GM12874 (cell line): ENCODE results near the gene TBRG4.

Experiments used
- TF ChIP-seq, protein P1 (sequence below): IDR thresholded peaks from 2 replicates; pipeline ENCODE4 v1.5.1; 2011; ENCODE audit warnings: low read depth, mild to moderate bottlenecking, control low read depth, low read length, moderate library complexity; ENCODE audit not compliant: insufficient read depth

TBRG4 gene

DNA sequence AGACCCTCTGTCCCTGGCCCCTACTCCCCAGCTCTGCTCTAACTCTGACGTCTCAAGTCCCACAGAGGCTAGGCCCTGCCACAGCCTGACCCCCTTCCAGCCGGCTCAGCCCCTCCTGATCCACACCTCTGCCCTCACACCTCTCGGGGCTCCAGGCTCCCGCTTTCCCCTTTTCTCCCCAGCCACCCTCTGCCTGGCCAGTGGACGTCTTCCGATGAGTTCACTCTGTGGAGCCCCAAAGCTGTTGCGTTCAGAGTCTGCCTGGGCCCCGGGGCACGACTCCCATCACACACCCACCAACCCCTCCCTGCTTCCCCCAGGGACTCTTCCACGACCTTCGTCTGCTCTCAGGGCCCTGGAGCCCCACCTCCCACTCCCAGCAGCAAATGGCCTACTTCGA is 18.4 kb upstream of the TBRG4 start:
- TF ChIP-seq, protein P1, sequence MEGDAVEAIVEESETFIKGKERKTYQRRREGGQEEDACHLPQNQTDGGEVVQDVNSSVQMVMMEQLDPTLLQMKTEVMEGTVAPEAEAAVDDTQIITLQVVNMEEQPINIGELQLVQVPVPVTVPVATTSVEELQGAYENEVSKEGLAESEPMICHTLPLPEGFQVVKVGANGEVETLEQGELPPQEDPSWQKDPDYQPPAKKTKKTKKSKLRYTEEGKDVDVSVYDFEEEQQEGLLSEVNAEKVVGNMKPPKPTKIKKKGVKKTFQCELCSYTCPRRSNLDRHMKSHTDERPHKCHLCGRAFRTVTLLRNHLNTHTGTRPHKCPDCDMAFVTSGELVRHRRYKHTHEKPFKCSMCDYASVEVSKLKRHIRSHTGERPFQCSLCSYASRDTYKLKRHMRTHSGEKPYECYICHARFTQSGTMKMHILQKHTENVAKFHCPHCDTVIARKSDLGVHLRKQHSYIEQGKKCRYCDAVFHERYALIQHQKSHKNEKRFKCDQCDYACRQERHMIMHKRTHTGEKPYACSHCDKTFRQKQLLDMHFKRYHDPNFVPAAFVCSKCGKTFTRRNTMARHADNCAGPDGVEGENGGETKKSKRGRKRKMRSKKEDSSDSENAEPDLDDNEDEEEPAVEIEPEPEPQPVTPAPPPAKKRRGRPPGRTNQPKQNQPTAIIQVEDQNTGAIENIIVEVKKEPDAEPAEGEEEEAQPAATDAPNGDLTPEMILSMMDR = no peak

DNA sequence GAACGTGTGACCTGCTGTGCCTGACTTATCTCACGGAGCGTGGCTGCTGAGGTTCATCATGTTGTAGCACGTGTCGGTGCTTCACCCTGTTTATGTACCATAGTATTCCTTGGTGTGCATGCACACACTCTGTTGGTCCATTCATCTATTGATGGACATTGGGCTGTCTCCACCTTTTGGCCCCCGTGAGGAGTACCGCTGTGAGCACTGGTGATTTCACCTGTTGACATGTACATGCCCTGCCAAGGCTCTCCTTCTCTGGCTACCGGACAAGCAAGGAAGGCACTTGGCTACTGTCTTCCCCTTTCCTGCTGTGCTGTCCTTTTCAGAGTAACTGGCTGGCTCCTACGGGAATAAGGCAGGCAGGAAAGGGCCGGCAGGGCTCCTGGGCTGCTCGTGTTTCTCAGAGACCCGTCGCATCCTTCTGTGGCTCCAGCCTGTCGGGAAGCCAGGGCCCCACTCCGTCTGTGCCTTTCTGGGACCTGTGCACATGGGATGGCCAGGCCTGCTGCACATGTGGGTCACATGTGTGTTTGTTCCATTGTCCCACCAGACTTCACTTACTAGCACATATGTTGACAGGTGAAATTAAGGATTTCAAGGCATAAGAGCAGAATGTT is 17.8 kb upstream of the TBRG4 start:
- TF ChIP-seq, protein P1 = no peak

DNA sequence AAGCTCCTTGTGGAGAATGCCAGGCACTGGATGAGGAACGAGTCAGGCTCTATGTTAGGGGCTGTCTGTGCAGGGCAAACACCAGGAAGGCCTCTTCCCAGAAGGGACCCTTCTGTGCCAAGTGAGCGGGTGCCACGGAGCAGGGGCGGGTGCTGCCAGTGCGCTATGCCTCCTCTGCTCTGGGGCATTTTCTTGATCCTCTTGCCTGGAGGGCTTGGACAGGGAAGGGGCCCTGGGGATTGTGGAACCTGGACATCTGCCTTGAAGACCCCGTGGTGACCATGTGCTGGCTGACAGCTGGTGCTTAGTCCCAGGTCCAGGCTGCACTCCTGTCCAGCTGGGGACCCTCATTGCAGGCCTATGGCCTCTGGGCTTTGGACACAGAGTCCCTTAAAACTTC is 15.4 kb upstream of the TBRG4 start:
- TF ChIP-seq, protein P1 = no peak

DNA sequence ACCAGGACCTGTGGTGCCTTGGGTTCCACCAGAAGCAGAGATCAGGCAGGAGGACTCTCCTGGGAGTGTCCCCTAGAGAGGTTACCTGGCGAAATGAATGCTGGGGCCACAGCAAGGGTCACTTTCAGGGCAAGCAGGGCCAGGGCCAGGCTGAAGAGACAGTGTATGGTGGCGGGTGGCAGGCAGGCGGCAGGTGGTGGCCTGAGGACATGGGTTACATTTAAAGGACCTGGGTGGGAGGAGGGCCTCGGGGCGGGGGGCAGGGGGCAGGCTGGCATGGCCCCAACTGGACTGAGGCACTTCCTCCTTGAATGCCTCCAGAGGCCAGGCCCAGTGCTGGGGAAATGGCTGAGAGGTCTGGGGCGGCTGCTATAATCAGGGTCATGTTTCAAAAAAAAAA is 14.7 kb upstream of the TBRG4 start:
- TF ChIP-seq, protein P1 = no peak

DNA sequence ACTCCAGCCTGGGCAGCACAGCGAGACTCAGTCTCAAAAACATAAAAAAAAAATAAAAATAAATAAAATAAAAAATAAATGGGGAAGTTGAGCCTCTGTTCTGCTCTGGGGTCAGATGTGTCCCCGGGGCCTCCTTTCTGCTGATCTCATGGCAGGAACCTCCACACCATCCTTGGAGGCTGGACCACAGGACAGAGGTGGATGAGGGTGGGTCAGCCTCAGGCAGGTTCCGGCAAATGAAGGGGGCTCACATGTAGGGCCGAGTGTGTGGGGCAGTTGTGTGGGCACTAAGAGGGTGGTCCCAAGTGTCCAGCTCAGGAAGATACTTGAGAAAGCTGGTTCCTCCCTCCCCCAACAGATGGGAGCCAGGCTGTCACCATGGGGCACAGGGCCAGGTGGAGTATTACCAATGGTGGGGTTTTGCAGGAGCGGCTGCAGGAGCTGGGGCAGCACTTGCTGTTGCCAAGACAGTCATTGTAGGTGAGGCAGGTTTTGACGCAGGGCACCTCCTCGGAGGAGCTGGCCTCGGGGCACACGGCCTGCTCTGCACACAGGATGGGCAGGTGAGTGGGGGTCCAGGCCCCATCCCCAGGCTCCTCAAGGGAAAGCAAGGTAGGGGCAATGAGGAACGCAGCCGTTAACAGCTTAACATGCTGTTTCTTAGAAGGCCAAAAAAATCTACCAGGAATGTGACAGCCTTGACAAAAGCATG is 13.9 kb upstream of the TBRG4 start:
- TF ChIP-seq, protein P1 = no peak

DNA sequence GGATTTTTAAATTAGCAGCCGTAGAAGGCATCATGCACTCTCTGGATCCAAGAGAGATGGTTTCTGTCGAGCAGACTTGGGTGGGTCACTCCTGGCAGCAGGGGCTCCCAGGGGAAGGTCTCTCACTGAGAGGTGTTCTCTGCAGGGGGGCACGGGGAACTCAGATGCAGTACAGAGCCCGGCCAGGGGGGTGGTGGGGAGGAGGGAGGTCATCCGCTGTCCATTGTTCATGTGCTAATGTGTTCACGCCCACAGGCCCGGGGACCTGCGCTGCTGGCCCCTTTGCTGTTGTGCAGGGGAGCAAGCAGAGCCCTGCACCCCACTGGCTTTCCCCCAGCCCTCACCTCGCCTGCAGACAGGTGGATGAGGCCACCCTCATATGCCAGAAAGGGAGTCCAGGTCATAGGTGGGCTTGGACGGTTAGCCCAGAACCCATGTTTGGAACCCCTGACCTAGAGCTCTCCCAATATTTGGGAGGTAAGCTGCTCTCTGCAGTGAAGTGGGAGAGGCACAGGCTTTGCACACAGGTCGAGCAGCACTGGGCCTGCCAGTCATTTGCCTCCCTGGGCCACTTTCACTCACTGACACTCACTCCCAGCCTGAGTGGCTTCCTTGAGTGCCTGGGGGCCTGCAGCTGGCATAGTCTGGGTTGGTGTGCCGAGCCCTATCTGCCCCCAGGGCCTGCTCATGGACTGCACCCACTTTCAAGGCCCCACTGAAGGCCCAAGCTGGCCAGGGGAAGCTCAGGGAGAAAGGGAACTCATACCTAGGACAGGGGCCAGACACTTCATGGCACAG is 12.6 kb upstream of the TBRG4 start:
- TF ChIP-seq, protein P1 = no peak
